Measurements from ENCODE around the gene CDCP2.

DNA sequence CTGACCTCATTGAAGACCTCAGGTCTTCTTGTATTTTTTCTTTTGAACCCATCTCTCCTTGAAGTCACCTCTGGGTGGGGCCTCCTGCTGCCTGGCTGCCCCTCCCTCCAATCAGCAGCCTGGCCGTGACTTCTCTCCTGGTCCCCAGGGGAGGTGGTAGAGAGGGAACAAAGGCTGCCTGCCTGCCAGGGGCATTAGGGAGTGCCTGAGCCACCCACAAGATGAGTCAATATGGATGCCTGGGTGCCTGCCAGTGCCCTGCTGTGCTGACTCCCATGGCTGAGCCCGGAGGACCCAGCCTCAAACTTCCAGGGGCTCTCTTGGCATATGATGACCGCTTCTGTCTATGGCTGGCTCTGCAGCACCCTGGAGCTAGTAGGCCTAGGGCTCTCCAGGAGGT is 5.3 kb upstream of the CDCP2 start:
- TF ChIP-seq YY1 (IDR thresholded peaks at IDR 0.05; ENCODE audit: insufficient read depth, insufficient read length) = no peak
- TF ChIP-seq SUZ12 (IDR thresholded peaks at IDR 0.05; ENCODE audit: extremely low read depth, insufficient read depth, insufficient read length) = no peak

All from NT2/D1 (cell line).